ENCODE data around the gene DYSF. TPM values are rescaled to one million over a fixed set of nuclear protein-coding genes. Genes with fewer than 3 reads are reported as not detected.

DYSF gene
- total and polyA plus RNA-seq, 7 donors, result 38.3 to 208 (median 109) TPM

- no peak for ATAC-seq
- intact Hi-C loops (cut with DNase I), result no loop called here
Observed at GRCh38 chr2:71586471-71586870, 133.1 kb downstream of the DYSF start.

GRCh38 chr2:71587509-71588073 is 134.2 kb downstream of the DYSF start:
- peaks cover 0 to 73% of the 10 kb centered on the region in 2 donors for H3K36me3 ChIP-seq (ENCODE audit: insufficient read depth in 1 of 2, low read depth in 1 of 2)
- H3K4me3 ChIP-seq, result no peak overlapping the region
- intact Hi-C loops (cut with DNase I), result no loop called here
- TF ChIP-seq CTCF (IDR thresholded peaks at IDR 0.05), result no peak
- no peak for ATAC-seq
- no peak for DNase-seq
- H3K27me3 ChIP-seq (ENCODE audit: insufficient read depth in 3 of 3, low read length in 2 of 3), result no peaks in the 10 kb centered on the region
- WGBS, 3 donors, result 92 to 96% (median 94%) methylated on average over 4 of the region's 4 CpGs
- no peaks in the 10 kb centered on the region for H3K9me3 ChIP-seq
- H3K27ac ChIP-seq, result no peak overlapping the region
- peaks cover 8% of the 10 kb centered on the region for H3K4me1 ChIP-seq

More at GRCh38 chr2:71586471-71586870, 133.1 kb downstream of the DYSF start:
- H3K4me3 ChIP-seq, result no peak overlapping the region
- TF ChIP-seq CTCF (IDR thresholded peaks at IDR 0.05), result no peak
- WGBS, 3 donors, result 82 to 88% (median 87%) methylated on average over 4 to 8 of the region's 8 CpGs
- peaks cover 16% of the 10 kb centered on the region for H3K4me1 ChIP-seq
- no peak overlapping the region for H3K27ac ChIP-seq
- no peak for DNase-seq
- H3K27me3 ChIP-seq (ENCODE audit: insufficient read depth in 3 of 3, low read length in 2 of 3), result no peaks in the 10 kb centered on the region
- H3K9me3 ChIP-seq, result no peaks in the 10 kb centered on the region
- peaks cover 0 to 67% of the 10 kb centered on the region in 2 donors for H3K36me3 ChIP-seq (ENCODE audit: insufficient read depth in 1 of 2, low read depth in 1 of 2)

GRCh38 chr2:71588497-71589170 is 135.3 kb downstream of the DYSF start:
- Histone ChIP-seq H3K4me1 (peaks cover 8% of the 10 kb centered on the region), H3K36me3 (ENCODE audit: insufficient read depth in 1 of 2, low read depth in 1 of 2) (peaks cover 0 to 80% of the 10 kb centered on the region in 2 donors), H3K9me3 (no peaks in the 10 kb centered on the region), H3K27ac (no peak overlapping the region), H3K27me3 (ENCODE audit: insufficient read depth in 3 of 3, low read length in 2 of 3) (no peaks in the 10 kb centered on the region), H3K4me3 (no peak overlapping the region)
- intact Hi-C loops (cut with DNase I), result no loop called here
- no peak for TF ChIP-seq CTCF (IDR thresholded peaks at IDR 0.05)
- no peak for ATAC-seq
- DNase-seq, result no peak
- WGBS, 3 donors, result 75 to 87% (median 86%) methylated on average over 10 of the region's 10 CpGs

GRCh38 chr2:71589763-71590162 is 136.4 kb downstream of the DYSF start:
- Histone ChIP-seq H3K27ac (no peak overlapping the region), H3K9me3 (no peaks in the 10 kb centered on the region), H3K27me3 (ENCODE audit: insufficient read depth in 3 of 3, low read length in 2 of 3) (no peaks in the 10 kb centered on the region), H3K4me3 (no peak overlapping the region), H3K4me1 (no peaks in the 10 kb centered on the region), H3K36me3 (ENCODE audit: insufficient read depth in 1 of 2, low read depth in 1 of 2) (peaks cover 0 to 84% of the 10 kb centered on the region in 2 donors)
- intact Hi-C loops (cut with DNase I), result no loop called here
- ATAC-seq (no peak), DNase-seq (no peak)
- 93 to 95% (median 95%) methylated on average over 10 of the region's 10 CpGs for WGBS, 3 donors
- TF ChIP-seq CTCF (IDR thresholded peaks at IDR 0.05), result no peak

Data from psoas muscle (tissue), 8 donors.